Stomach (tissue), 4 donors: ENCODE results near the gene PXMP4.

ENCODE experiments used
- CTCF ChIP-seq, 7 experiments: fragments of 450-650 bp in 4 of 7; fragments of 200-600 bp in 3 of 7; sonication (generic) in 3 of 7; IDR thresholded peaks; one replicate each; pipeline ENCODE4 v1.5.1; 2016 to 2019; ENCODE audit warnings: antibody characterized with exemption in 7 of 7, control low read depth in 2 of 7, mild to moderate bottlenecking in 1 of 7
- POLR2A ChIP-seq, 4 donors: fragments of 450-650 bp; IDR thresholded peaks; one replicate each; pipeline ENCODE4 v1.6.1; 2016; ENCODE audit warnings: antibody characterized with exemption in 4 of 4, control low read depth in 2 of 4, mild to moderate bottlenecking in 1 of 4, moderate library complexity in 1 of 4
- POLR2AphosphoS5 ChIP-seq, 3 donors: sonication (generic); formaldehyde crosslinking; IDR thresholded peaks; one replicate each; pipeline ENCODE4 v1.6.1; 2016; ENCODE audit warnings: antibody characterized with exemption in 3 of 3

- no peak for TF ChIP-seq CTCF (IDR thresholded peaks at IDR 0.05)
- no peak for TF ChIP-seq POLR2AphosphoS5 (IDR thresholded peaks at IDR 0.05)
- no peak for TF ChIP-seq POLR2A (IDR thresholded peaks at IDR 0.05)
Observed at GRCh38 chr20:33660035-33660684, 60.0 kb downstream of the PXMP4 start.
